CD14-positive monocyte (primary cell): Measurements from ENCODE around the gene CYTH1. TPM values are rescaled to one million over a fixed set of nuclear protein-coding genes. Genes with fewer than 3 reads are reported as not detected.

ENCODE experiments used
- DNase-seq, 3 donors: peaks; one replicate each; pipeline ENCODE4 v3.0.0-alpha.2; 2011 to 2022
- H2AFZ ChIP-seq: 2 replicates; pipeline ENCODE4 v1.6.0; 2012; ENCODE audit warnings: mild to moderate bottlenecking, low read depth, low read length, inconsistent platforms; ENCODE audit not compliant: insufficient read depth, poor library complexity, severe bottlenecking
- H3K27ac ChIP-seq, 2 donors: 1 replicate in 1 of 2; 2 replicates in 1 of 2; pipeline ENCODE4 v1.5.1; 2012 to 2013; ENCODE audit warnings: low read length in 2 of 2, control low read depth in 1 of 2, inconsistent platforms in 1 of 2, low read depth in 1 of 2, mild to moderate bottlenecking in 1 of 2
- H3K27me3 ChIP-seq, 2 donors: one replicate each; pipeline versions ENCODE4 v1.6.0 to v1.6.1; 2011 to 2013; ENCODE audit warnings: low read length in 2 of 2; ENCODE audit not compliant: control insufficient read depth in 2 of 2, insufficient read depth in 2 of 2
- H3K36me3 ChIP-seq, 2 donors: replicated peaks in 1 of 2; 1 replicate in 1 of 2; 2 replicates in 1 of 2; pipeline versions ENCODE4 v1.5.1 to v1.6.1; 2012 to 2013; ENCODE audit warnings: low read length in 2 of 2, control low read depth in 1 of 2, inconsistent platforms in 1 of 2, mild to moderate bottlenecking in 1 of 2; ENCODE audit not compliant: insufficient read depth in 2 of 2, control insufficient read depth in 1 of 2
- H3K4me1 ChIP-seq, 2 donors: 1 replicate in 1 of 2; 2 replicates in 1 of 2; pipeline versions ENCODE4 v1.5.1 to v1.6.1; 2012 to 2013; ENCODE audit warnings: low read length in 2 of 2, control low read depth in 1 of 2, inconsistent platforms in 1 of 2, mild to moderate bottlenecking in 1 of 2, moderate library complexity in 1 of 2; ENCODE audit not compliant: insufficient read depth in 2 of 2, control insufficient read depth in 1 of 2
- H3K4me2 ChIP-seq: replicated peaks from 2 replicates; pipeline ENCODE3; 2012; ENCODE audit warnings: low read length, moderate library complexity, mild to moderate bottlenecking; ENCODE audit not compliant: poor library complexity, severe bottlenecking; ENCODE audit errors: extremely low read depth
- H3K4me3 ChIP-seq, 3 experiments: fragments of 200-600 bp in 1 of 3; sonication (generic) in 1 of 3; replicated peaks in 1 of 3; 1 replicate in 2 of 3; 2 replicates in 1 of 3; pipeline ENCODE4 v1.5.1; 2011 to 2013; ENCODE audit warnings: low read length in 3 of 3, mild to moderate bottlenecking in 3 of 3, control low read depth in 2 of 3, low read depth in 2 of 3, inconsistent platforms in 1 of 3, moderate library complexity in 1 of 3
- H3K79me2 ChIP-seq: 2 replicates; pipeline ENCODE4 v1.6.0; 2012; ENCODE audit warnings: mild to moderate bottlenecking, control low read depth, inconsistent platforms, low read length, moderate library complexity; ENCODE audit not compliant: insufficient read depth
- H3K9ac ChIP-seq: 2 replicates; pipeline ENCODE4 v1.6.0; 2017; ENCODE audit warnings: low read length, mild to moderate bottlenecking; ENCODE audit not compliant: insufficient read depth, poor library complexity, severe bottlenecking
- H3K9me3 ChIP-seq, 2 donors: replicated peaks in 1 of 2; 1 replicate in 1 of 2; 2 replicates in 1 of 2; pipeline versions ENCODE4 v1.5.1 to v1.6.1; 2012 to 2013; ENCODE audit warnings: low read length in 2 of 2, control low read depth in 1 of 2; ENCODE audit not compliant: control insufficient read depth in 1 of 2, insufficient read depth in 1 of 2
- H4K20me1 ChIP-seq: 2 replicates; pipeline ENCODE4 v1.6.0; 2012; ENCODE audit warnings: mild to moderate bottlenecking, low read length, control low read depth, moderate library complexity; ENCODE audit not compliant: insufficient read depth
- H3K27ac Mint-ChIP-seq, 7 donors: one replicate each; pipeline ENCODE4 v1.8.0; 2020; ENCODE audit warnings: mild to moderate bottlenecking in 7 of 7, mixed read lengths in 7 of 7, moderate library complexity in 6 of 7, inconsistent platforms in 2 of 7
- H3K27me3 Mint-ChIP-seq, 3 donors: one replicate each; pipeline ENCODE4 v1.8.0; 2021 to 2022; ENCODE audit warnings: low read depth in 3 of 3, mild to moderate bottlenecking in 3 of 3, mixed read lengths in 3 of 3, moderate library complexity in 3 of 3, inconsistent platforms in 1 of 3
- H3K36me3 Mint-ChIP-seq, 2 donors: one replicate each; pipeline ENCODE4 v1.8.0; 2020; ENCODE audit warnings: mixed read lengths in 2 of 2, inconsistent platforms in 1 of 2, mild to moderate bottlenecking in 1 of 2
- H3K4me1 Mint-ChIP-seq: one replicate; pipeline ENCODE4 v1.8.0; 2020; ENCODE audit warnings: mild to moderate bottlenecking, mixed read lengths
- H3K4me3 Mint-ChIP-seq, 2 donors: one replicate each; pipeline ENCODE4 v1.8.0; 2020; ENCODE audit warnings: mild to moderate bottlenecking in 2 of 2, mixed read lengths in 2 of 2, moderate library complexity in 1 of 2
- H3K9me3 Mint-ChIP-seq, 7 donors: one replicate each; pipeline ENCODE4 v1.8.0; 2020 to 2022; ENCODE audit warnings: mixed read lengths in 7 of 7, mild to moderate bottlenecking in 6 of 7, moderate library complexity in 6 of 7, inconsistent platforms in 2 of 7
- WGBS: methylation state at CpG from one replicate; pipeline ENCODE4 v1.1.5; 2013; ENCODE audit warnings: missing lambda C conversion rate; ENCODE audit not compliant: insufficient coverage; 5-methylcytosine and 5-hydroxymethylcytosine counted together
- intact Hi-C, 2 donors: fragments of 100-400 bp; cut with micrococcal nuclease; formaldehyde crosslinking; loops; one replicate each; pipeline versions ENCODE4 v1.15.0 to v1.15.1; 2023
- polyA plus RNA-seq, 3 donors: library from polyadenylated mRNA; depleted of rRNA in 1 of 3; unstranded in 2 of 3; stranded (reverse) in 1 of 3; fragments of 300-500 nt in 2 of 3; fragments of >200 nt in 1 of 3; fragmentation: Illumina TruSeq in 2 of 3; gene quantifications; 1 replicate in 2 of 3; 2 replicates in 1 of 3; pipeline ENCODE4 v1.2.3, GENCODE V29; 2012 to 2021
- TF ChIP-seq, protein P1 (sequence below): fragments of 200-600 bp; IDR thresholded peaks from one replicate; pipeline ENCODE4 v1.8.0; 2022; ENCODE audit warnings: antibody characterized with exemption, mild to moderate bottlenecking

Gene CYTH1
- polyA plus RNA-seq, 3 donors, result 68.6 to 211 (median 80.9) TPM

DNA sequence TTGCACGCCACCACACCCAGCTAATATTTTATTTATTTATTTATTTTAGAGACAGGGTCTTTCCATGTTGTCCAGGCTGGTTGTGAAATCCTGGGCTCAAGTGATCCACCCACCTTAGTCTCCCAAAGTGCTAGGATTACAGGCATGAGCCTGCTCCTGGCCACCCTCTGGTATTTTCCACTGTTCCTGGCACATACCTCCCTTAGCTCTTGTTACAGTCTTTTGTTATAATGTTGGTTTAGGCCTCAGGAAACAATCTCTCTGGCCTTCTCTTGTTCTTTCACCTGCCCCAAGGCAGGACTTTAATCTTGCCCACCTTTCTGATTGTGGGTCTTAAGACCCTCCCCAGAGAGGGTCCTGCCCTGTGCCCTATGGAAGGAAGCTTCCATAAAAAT lies 3.6 kb upstream of the CYTH1 start:
- Histone ChIP-seq H2AFZ (no peak overlapping the region), H3K4me1 (peaks cover 27 to 40% of the 10 kb centered on the region in 2 donors), H4K20me1 (no peaks in the 10 kb centered on the region), H3K4me3 (no peak overlapping the region), H3K27ac (no peak overlapping the region), H3K4me2 (no peak overlapping the region), H3K27me3 (no peaks in the 10 kb centered on the region), H3K79me2 (peaks cover 22% of the 10 kb centered on the region), H3K9me3 (no peaks in the 10 kb centered on the region), H3K9ac (no peak overlapping the region), H3K36me3 (no peaks in the 10 kb centered on the region)
- TF ChIP-seq, protein P1, sequence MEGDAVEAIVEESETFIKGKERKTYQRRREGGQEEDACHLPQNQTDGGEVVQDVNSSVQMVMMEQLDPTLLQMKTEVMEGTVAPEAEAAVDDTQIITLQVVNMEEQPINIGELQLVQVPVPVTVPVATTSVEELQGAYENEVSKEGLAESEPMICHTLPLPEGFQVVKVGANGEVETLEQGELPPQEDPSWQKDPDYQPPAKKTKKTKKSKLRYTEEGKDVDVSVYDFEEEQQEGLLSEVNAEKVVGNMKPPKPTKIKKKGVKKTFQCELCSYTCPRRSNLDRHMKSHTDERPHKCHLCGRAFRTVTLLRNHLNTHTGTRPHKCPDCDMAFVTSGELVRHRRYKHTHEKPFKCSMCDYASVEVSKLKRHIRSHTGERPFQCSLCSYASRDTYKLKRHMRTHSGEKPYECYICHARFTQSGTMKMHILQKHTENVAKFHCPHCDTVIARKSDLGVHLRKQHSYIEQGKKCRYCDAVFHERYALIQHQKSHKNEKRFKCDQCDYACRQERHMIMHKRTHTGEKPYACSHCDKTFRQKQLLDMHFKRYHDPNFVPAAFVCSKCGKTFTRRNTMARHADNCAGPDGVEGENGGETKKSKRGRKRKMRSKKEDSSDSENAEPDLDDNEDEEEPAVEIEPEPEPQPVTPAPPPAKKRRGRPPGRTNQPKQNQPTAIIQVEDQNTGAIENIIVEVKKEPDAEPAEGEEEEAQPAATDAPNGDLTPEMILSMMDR, result no peak
- H3K4me3 Mint-ChIP-seq, result no peak overlapping the region
- no CpG with 5 or more reads among the region's 1 CpG for WGBS
- H3K27ac Mint-ChIP-seq, result no peak overlapping the region
- intact Hi-C loops, result loop anchor here in 1 of 2 donors (5.0 kb wide), 1 partner anchor 37 kb away; no protein-coding TSS in a partner anchor
- H3K9me3 Mint-ChIP-seq, result no peaks in the 10 kb centered on the region
- no peak for DNase-seq
- H3K36me3 Mint-ChIP-seq, result no peaks in the 10 kb centered on the region
- H3K27me3 Mint-ChIP-seq, result peaks cover 0 to 2% (median 2%) of the 10 kb centered on the region in 3 donors
- peaks cover 34% of the 10 kb centered on the region for H3K4me1 Mint-ChIP-seq

DNA sequence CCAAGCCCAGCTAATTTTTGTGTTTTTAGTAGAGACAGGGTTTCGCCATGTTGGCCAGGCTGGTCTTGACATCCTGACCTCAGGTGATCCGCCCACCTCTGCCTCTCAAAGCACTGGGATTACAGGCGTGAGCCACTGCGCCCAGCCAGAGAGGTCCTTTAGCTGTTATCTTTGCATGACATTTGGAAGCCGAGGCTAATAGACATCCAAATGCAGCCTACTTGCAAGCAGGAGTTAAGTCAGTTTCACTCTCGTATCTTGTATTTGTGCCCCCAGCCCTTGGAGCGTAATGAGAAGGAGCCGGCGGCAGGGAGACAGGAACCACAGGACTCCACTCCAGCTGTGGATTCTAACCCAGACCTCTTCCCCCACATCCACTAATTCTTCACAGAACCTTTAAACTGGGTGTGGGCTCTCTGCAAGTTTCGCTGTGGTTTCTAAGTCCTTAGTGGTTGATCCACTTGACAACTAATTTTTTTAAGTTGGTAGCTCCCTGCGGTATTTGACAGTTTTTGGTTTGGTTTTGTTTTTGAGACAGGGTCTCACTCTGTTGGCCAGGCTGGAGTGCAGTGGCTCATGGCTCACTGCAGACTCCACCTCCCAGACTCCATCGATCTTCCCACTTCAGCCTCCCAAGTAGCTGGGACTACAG lies 3.1 kb upstream of the CYTH1 start:
- Mint-ChIP-seq H3K4me3 (no peak overlapping the region), H3K27ac (no peak overlapping the region), H3K4me1 (peaks cover 35% of the 10 kb centered on the region), H3K36me3 (peaks cover 0 to 2% of the 10 kb centered on the region in 2 donors), H3K9me3 (no peaks in the 10 kb centered on the region), H3K27me3 (peaks cover 0 to 2% (median 2%) of the 10 kb centered on the region in 3 donors)
- Histone ChIP-seq H4K20me1 (peaks cover 4% of the 10 kb centered on the region), H3K36me3 (no peaks in the 10 kb centered on the region), H3K4me2 (no peak overlapping the region), H3K27me3 (no peaks in the 10 kb centered on the region), H3K79me2 (peaks cover 27% of the 10 kb centered on the region), H3K27ac (no peak overlapping the region), H3K9me3 (no peaks in the 10 kb centered on the region), H2AFZ (no peak overlapping the region), H3K9ac (no peak overlapping the region), H3K4me1 (peaks cover 33 to 40% of the 10 kb centered on the region in 2 donors), H3K4me3 (no peak overlapping the region)
- no peak for DNase-seq
- TF ChIP-seq, protein P1, result no peak
- intact Hi-C loops, result loop anchor here in 1 of 2 donors (5.0 kb wide), 1 partner anchor 37 kb away; no protein-coding TSS in a partner anchor
- 94% methylated on average over 9 of the region's 12 CpGs for WGBS
